Naive thymus-derived CD8-positive, alpha-beta T cell (primary cell): Measurements from ENCODE around the gene ANXA8L1. TPM values are rescaled to one million over a fixed set of nuclear protein-coding genes. Genes with fewer than 3 reads are reported as not detected.
"Not testable (repeated sequence)": the region's sequence is repeated elsewhere in the genome, so short reads cannot be mapped to it uniquely, and the experiment has no call there.

ENCODE experiments used
- ATAC-seq, 2 donors: fragments of 150-1000 bp; cut with Tn5 transposase in 1 of 2; sonication (Bioruptor Pico), chemical (Tn5 transposase) in 1 of 2; 1 replicate in 1 of 2; 2 replicates in 1 of 2; pipeline ENCODE4 v1.10.0; 2021; ENCODE audit warnings: mild to moderate bottlenecking in 2 of 2, moderate library complexity in 2 of 2
- POLR2A ChIA-PET: fragments of 350-600 bp; sonication (Branson Sonifier 250); formaldehyde crosslinking; loops from one replicate; lab custom pipeline; 2021; ENCODE audit warnings: antibody characterized with exemption; lab: Charles Lee
- DNase-seq, 10 donors: peaks; one replicate each; pipeline versions ENCODE4 v3.0.0 to v3.0.0-alpha.2; 2020 to 2022
- H3K27ac Mint-ChIP-seq, 10 donors: one replicate each; pipeline ENCODE4 v1.8.0; 2020 to 2022; ENCODE audit warnings: mild to moderate bottlenecking in 10 of 10, mixed read lengths in 10 of 10, moderate library complexity in 4 of 10, inconsistent platforms in 1 of 10
- H3K27me3 Mint-ChIP-seq, 5 donors: one replicate each; pipeline ENCODE4 v1.8.0; 2021 to 2022; ENCODE audit warnings: mixed read lengths in 5 of 5
- H3K36me3 Mint-ChIP-seq, 3 donors: one replicate each; pipeline ENCODE4 v1.8.0; 2020 to 2022; ENCODE audit warnings: mixed read lengths in 3 of 3, mild to moderate bottlenecking in 2 of 3, inconsistent platforms in 1 of 3
- H3K4me1 Mint-ChIP-seq, 4 donors: one replicate each; pipeline ENCODE4 v1.8.0; 2021 to 2022; ENCODE audit warnings: mixed read lengths in 4 of 4
- H3K4me3 Mint-ChIP-seq, 10 donors: one replicate each; pipeline ENCODE4 v1.8.0; 2020 to 2022; ENCODE audit warnings: mild to moderate bottlenecking in 10 of 10, mixed read lengths in 10 of 10, moderate library complexity in 6 of 10, inconsistent platforms in 1 of 10
- H3K9me3 Mint-ChIP-seq, 9 donors: one replicate each; pipeline ENCODE4 v1.8.0; 2020 to 2022; ENCODE audit warnings: mixed read lengths in 9 of 9, mild to moderate bottlenecking in 3 of 9, inconsistent platforms in 1 of 9, moderate library complexity in 1 of 9
- polyA plus RNA-seq, 3 donors: library from polyadenylated mRNA; unstranded; fragments of 300-500 nt; fragmentation: Illumina TruSeq; gene quantifications; one replicate each; pipeline ENCODE4 v1.2.3, GENCODE V29; 2021
- total RNA-seq, 8 experiments: library from RNA in 2 of 8; stranded (reverse) in 2 of 8; gene quantifications; one replicate each; pipeline ENCODE4 v1.2.3 and lab custom pipeline; 2021 to 2026

ANXA8L1 gene, protein sequence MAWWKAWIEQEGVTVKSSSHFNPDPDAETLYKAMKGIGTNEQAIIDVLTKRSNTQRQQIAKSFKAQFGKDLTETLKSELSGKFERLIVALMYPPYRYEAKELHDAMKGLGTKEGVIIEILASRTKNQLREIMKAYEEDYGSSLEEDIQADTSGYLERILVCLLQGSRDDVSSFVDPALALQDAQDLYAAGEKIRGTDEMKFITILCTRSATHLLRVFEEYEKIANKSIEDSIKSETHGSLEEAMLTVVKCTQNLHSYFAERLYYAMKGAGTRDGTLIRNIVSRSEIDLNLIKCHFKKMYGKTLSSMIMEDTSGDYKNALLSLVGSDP
- total RNA-seq (not detected), polyA plus RNA-seq (not detected), total RNA-seq (lab: John Stamatoyannopoulos, UW) (0 reads per million in 6 experiments)

- POLR2A ChIA-PET, ATAC-seq, H3K36me3 Mint-ChIP-seq, H3K4me1 Mint-ChIP-seq, H3K27ac Mint-ChIP-seq, H3K4me3 Mint-ChIP-seq, H3K9me3 Mint-ChIP-seq, H3K27me3 Mint-ChIP-seq, DNase-seq: not testable (repeated sequence)
These were observed at the start of gene ANXA8L1 for GRCh38 chr10:46375406-46375805. ANXA8L1 (plus strand) TSS chr10:46375776; CDS start chr10:46375852, 76 bp downstream.

- Mint-ChIP-seq H3K27ac (peak overlapping the region in 2 of 10 donors; percentile 23 to 30), H3K27me3 (peaks cover 0 to 12% (median 0%) of the 10 kb centered on the region in 5 donors), H3K4me3 (no peak overlapping the region), H3K36me3 (no peaks in the 10 kb centered on the region), H3K4me1 (peaks cover 0 to 4% (median 0%) of the 10 kb centered on the region in 4 donors), H3K9me3 (no peaks in the 10 kb centered on the region)
- ATAC-seq, result no peak
- no peak for DNase-seq
- POLR2A ChIA-PET, result interaction anchor here (0.7 kb wide), 1 partner anchor 132 kb away, joined by 3 read pairs; no protein-coding TSS in a partner anchor
These were observed 49.5 kb upstream of the ANXA8L1 start for GRCh38 chr10:46326066-46326465.

DNA sequence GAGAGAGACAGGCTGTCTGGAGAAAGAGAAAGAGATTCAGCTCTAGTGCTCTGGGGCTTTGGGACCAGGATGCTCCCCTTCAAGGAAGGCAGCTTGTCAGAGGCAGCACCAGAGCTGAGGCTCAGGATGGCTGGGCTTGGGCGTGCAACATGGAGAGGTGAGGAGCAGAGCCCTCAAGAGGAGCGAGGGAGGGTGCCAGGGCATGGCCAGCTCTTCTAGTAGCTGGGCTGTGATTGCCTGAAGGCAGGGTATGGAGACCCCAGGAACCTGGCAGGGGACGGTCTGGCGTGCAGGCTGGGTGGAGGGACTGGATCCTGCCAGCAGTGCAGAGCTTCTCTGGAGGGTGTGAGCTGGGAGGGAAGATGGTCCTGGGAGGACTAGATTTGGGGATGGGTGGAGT lies 48.6 kb upstream of the ANXA8L1 start:
- peaks cover 0 to 12% (median 0%) of the 10 kb centered on the region in 5 donors for H3K27me3 Mint-ChIP-seq
- ATAC-seq, result no peak
- POLR2A ChIA-PET, result no interaction called here
- no peaks in the 10 kb centered on the region for H3K36me3 Mint-ChIP-seq
- peak overlapping the region in 3 of 10 donors; percentile 3 to 69 (median 47) for H3K27ac Mint-ChIP-seq
- H3K4me3 Mint-ChIP-seq, result no peak overlapping the region
- no peak for DNase-seq
- H3K4me1 Mint-ChIP-seq, result peaks cover 0 to 4% (median 0%) of the 10 kb centered on the region in 4 donors
- no peaks in the 10 kb centered on the region for H3K9me3 Mint-ChIP-seq

DNA sequence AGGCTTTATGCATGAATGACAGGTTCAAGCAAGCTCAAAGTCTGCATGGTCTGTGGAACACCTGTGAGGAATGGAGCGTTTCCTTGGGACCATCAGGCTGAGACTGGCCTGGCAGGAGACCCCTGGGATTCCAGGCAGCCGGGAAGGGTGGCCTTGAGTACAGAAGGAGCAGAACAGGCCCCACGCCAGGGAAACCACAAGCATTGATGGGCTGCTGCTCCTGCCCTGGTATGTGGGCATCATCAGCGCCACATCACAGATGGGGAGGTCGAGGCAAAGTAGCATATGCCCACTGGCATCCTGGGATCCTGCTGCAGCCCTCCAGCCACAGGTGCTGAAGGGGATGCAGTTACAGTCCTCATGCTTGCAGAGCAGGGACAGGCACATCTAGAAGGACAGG lies 47.9 kb upstream of the ANXA8L1 start:
- peaks cover 0 to 4% (median 0%) of the 10 kb centered on the region in 4 donors for H3K4me1 Mint-ChIP-seq
- DNase-seq (no peak), ATAC-seq (no peak)
- H3K9me3 Mint-ChIP-seq, result no peaks in the 10 kb centered on the region
- H3K4me3 Mint-ChIP-seq, result no peak overlapping the region
- POLR2A ChIA-PET, result no interaction called here
- peak overlapping the region in 1 of 10 donors; percentile 5 for H3K27ac Mint-ChIP-seq
- peaks cover 0 to 12% (median 0%) of the 10 kb centered on the region in 5 donors for H3K27me3 Mint-ChIP-seq
- H3K36me3 Mint-ChIP-seq, result no peaks in the 10 kb centered on the region

DNA sequence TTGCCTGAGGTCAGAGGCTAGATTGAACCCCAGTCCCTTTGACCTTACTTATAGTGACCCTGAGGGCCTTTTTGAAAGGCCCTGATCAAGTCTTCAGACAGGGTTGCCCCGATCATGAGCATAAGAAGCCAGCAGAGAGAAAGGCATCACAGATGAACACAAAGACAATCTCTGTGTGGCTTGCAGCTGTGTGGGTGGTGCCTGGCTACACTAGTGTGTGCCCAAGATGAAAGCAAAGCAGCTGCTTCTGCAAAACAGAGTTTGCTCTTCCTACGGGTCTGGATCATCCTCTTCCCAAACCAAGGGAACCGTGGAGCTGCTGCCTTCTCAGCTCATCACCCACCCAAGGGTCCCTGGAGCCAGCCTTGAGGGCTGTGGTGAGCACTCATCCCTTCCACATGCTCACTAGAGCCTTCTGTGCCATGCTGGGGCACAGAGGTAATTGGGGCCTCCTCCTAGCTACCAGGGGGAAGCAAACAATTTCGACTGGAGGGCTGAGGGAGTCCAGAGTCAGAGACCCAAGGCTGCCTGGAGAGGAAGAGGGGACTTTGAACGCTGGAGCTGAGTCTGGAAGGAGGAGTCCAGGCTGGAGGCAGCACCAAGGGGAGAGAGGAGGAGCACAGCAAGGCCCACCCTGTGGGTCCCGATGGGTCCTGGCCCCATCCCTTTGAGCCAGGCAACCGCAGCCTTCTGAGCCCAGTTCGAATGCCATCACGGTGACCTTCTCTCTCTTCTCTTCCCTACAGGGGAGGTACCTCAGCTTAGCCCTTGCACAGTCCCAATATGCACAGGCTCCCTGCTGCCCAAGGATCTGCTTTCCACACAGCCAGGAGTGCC lies 46.5 kb upstream of the ANXA8L1 start:
- H3K4me3 Mint-ChIP-seq, result no peak overlapping the region
- peaks cover 0 to 12% (median 0%) of the 10 kb centered on the region in 5 donors for H3K27me3 Mint-ChIP-seq
- POLR2A ChIA-PET, result no interaction called here
- DNase-seq (no peak), ATAC-seq (no peak)
- no peaks in the 10 kb centered on the region for H3K36me3 Mint-ChIP-seq
- no peaks in the 10 kb centered on the region for H3K9me3 Mint-ChIP-seq
- no peak overlapping the region for H3K27ac Mint-ChIP-seq
- peaks cover 0 to 4% (median 0%) of the 10 kb centered on the region in 4 donors for H3K4me1 Mint-ChIP-seq

- Mint-ChIP-seq H3K27ac (no peak overlapping the region), H3K4me3 (no peak overlapping the region), H3K36me3 (no peaks in the 10 kb centered on the region), H3K4me1 (peaks cover 0 to 4% (median 0%) of the 10 kb centered on the region in 4 donors), H3K9me3 (no peaks in the 10 kb centered on the region), H3K27me3 (peaks cover 0 to 12% (median 0%) of the 10 kb centered on the region in 5 donors)
- ATAC-seq, result no peak
- POLR2A ChIA-PET, result no interaction called here
- DNase-seq, result no peak
These were observed 45.9 kb upstream of the ANXA8L1 start for GRCh38 chr10:46329690-46330016.

DNA sequence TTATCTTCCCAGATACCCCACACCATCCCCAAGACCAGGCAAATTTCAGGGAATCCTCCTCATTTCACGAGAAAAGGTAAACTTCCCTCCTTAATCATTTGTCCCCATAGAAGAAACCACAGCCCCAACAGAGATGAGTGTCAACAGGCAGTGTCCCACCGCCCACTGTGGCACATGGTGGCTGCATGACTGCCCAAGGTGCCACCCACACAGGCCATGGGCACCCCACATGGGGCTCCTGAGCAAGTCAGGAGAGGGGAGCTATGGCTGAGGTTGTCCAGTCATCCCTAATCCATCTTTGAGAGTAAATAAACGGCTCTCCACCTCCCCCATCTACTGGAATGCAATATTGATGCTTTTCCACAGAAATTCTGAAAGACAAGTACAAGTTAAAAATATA lies 44.7 kb upstream of the ANXA8L1 start:
- H3K36me3 Mint-ChIP-seq, result no peaks in the 10 kb centered on the region
- no peaks in the 10 kb centered on the region for H3K9me3 Mint-ChIP-seq
- ATAC-seq, result no peak
- H3K4me1 Mint-ChIP-seq, result peaks cover 0 to 4% (median 0%) of the 10 kb centered on the region in 4 donors
- H3K27me3 Mint-ChIP-seq, result peaks cover 0 to 12% (median 0%) of the 10 kb centered on the region in 5 donors
- POLR2A ChIA-PET, result no interaction called here
- H3K27ac Mint-ChIP-seq, result peak overlapping the region in 1 of 10 donors; percentile 49
- no peak overlapping the region for H3K4me3 Mint-ChIP-seq
- no peak for DNase-seq

DNA sequence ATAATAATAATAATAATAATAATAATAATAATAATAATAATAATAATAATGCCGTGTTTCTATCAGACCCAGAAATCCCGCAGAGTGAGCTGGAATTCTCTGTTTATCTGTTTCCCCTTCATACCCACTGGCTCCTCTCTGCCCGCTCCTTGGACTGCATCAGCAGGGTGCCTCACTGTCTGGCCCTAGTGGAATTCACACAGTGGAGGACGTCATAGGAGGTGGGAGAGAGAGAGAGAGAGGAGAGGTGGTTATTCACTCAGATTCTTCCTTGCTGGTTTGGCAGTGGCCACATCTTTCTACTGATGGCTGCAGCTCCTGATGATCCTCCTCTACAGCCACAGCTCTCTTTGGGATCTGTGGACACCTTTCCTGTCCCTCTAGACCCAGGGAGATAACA lies 10.1 kb upstream of the ANXA8L1 start:
- ATAC-seq, H3K27ac Mint-ChIP-seq, H3K9me3 Mint-ChIP-seq, H3K27me3 Mint-ChIP-seq, DNase-seq, H3K36me3 Mint-ChIP-seq, H3K4me3 Mint-ChIP-seq, POLR2A ChIA-PET, H3K4me1 Mint-ChIP-seq: not testable (repeated sequence)

DNA sequence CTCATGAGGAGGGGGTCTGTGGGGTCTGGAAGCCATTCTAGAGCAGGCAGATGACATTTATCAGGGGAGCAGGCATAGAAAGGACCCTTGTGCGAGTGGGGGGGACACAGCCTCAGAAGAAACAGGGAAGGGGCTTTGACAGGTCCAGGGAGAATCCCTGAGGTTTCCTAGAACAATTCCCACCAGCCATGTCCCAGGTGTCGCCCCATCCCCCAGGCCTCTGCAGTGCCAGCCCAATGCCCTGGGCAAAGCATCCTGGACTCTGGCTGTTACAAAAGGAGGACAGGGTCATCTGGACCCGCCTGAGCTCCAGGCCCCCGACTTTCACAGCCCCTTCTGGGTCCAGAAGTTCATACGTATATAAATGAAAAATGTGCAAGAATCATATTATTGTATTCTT lies 8.4 kb upstream of the ANXA8L1 start:
- H3K4me3 Mint-ChIP-seq, ATAC-seq, H3K36me3 Mint-ChIP-seq, H3K9me3 Mint-ChIP-seq, H3K27me3 Mint-ChIP-seq, POLR2A ChIA-PET, H3K4me1 Mint-ChIP-seq, DNase-seq, H3K27ac Mint-ChIP-seq: not testable (repeated sequence)

DNA sequence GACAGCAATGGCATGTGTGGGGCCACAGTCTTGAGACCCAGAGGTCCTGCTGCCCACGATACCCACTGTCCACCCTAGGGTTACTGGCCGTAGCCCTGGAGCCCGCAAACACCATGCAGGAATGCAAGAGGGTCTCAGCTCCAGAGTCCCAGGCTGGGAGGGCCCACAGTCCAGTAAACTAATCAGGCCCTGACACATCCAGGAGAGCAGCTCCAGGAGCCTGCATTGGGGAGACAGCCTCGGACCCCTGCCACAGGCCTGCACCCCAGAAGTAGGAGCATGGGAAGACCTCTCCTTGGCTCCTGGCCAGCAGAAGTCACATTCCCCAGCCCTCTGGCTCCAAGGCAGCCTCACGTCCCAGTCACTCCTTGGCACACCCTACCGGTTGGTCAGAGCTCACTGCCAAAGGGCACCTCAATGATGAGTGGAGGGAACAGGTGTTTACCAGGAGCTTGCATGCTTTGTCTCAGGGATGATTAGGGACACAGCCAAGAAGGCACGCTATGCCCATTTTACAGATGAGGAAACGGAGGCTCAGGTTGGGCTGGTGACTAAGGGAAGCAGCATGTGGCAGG lies 7.8 kb upstream of the ANXA8L1 start:
- H3K4me3 Mint-ChIP-seq, H3K4me1 Mint-ChIP-seq, H3K27me3 Mint-ChIP-seq, POLR2A ChIA-PET, H3K9me3 Mint-ChIP-seq, DNase-seq, H3K27ac Mint-ChIP-seq, ATAC-seq, H3K36me3 Mint-ChIP-seq: not testable (repeated sequence)

GRCh38 chr10:46368956-46369355 lies 6.6 kb upstream of the ANXA8L1 start:
- H3K4me3 Mint-ChIP-seq, H3K9me3 Mint-ChIP-seq, POLR2A ChIA-PET, H3K4me1 Mint-ChIP-seq, H3K27ac Mint-ChIP-seq, ATAC-seq, H3K27me3 Mint-ChIP-seq, H3K36me3 Mint-ChIP-seq: not testable (repeated sequence)
- peak in 1 of 10 donors; percentile 59 for DNase-seq

DNA sequence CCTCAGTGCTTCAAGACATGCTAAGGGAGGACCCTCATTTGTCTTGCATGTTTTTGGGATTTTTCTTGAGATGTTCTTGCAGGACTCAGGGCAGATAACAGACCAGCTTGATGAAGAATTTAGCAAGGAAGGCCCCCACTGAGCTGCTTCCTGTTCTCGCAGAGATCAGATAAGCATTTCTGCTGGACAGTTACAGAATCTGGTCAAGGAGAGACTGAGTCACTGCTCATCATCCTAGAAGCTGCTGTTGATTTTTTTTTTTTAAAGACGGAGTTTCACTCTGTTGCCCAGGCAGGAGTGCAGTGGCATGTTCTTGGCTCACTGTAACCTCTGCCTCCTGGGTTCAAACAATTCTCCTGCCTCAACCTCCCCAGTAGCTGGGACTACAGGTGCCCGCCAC lies 1.2 kb upstream of the ANXA8L1 start:
- H3K27me3 Mint-ChIP-seq, H3K4me3 Mint-ChIP-seq, H3K27ac Mint-ChIP-seq, H3K9me3 Mint-ChIP-seq, H3K36me3 Mint-ChIP-seq, POLR2A ChIA-PET, DNase-seq, ATAC-seq, H3K4me1 Mint-ChIP-seq: not testable (repeated sequence)

- DNase-seq, H3K27me3 Mint-ChIP-seq, POLR2A ChIA-PET, H3K4me1 Mint-ChIP-seq, H3K9me3 Mint-ChIP-seq, H3K4me3 Mint-ChIP-seq, H3K36me3 Mint-ChIP-seq, ATAC-seq, H3K27ac Mint-ChIP-seq: not testable (repeated sequence)
These were observed 1.4 kb downstream of the ANXA8L1 start for GRCh38 chr10:46377022-46377421.
